GM12878 (cell line): Measurements from ENCODE around the gene PRR7. TPM values are rescaled to one million over a fixed set of nuclear protein-coding genes. Genes with fewer than 3 reads are reported as not detected.

Experiments used
- ASH2L ChIP-seq: fragments of 300-600, 200-600 bp; sonication (generic); IDR thresholded peaks from 2 replicates; pipeline ENCODE4 v1.6.1; 2017; ENCODE audit warnings: low read depth, mild to moderate bottlenecking, borderline replicate concordance
- BACH1 ChIP-seq: fragments of 450-650 bp; IDR thresholded peaks from 2 replicates; pipeline ENCODE4 v1.6.1; 2017; ENCODE audit warnings: mild to moderate bottlenecking, borderline replicate concordance
- BRCA1 ChIP-seq: IDR thresholded peaks from 2 replicates; pipeline ENCODE4 v1.6.1; 2011; ENCODE audit warnings: low read depth, low read length, improper control_type of control experiment
- CREB1 ChIP-seq: IDR thresholded peaks from 2 replicates; pipeline ENCODE4 v1.6.1; 2012; ENCODE audit warnings: low read depth, mild to moderate bottlenecking, inconsistent platforms
- DPF2 ChIP-seq: fragments of 450-650 bp; IDR thresholded peaks from 2 replicates; pipeline ENCODE4 v1.6.1; 2017; ENCODE audit warnings: mild to moderate bottlenecking
- GATAD2B ChIP-seq: fragments of 450-650 bp; conservative IDR thresholded peaks from 2 replicates; pipeline ENCODE4 v1.6.1; 2017; ENCODE audit warnings: low read depth, mild to moderate bottlenecking, moderate library complexity
- KDM1A ChIP-seq: fragments of 200-600 bp; sonication (generic); IDR thresholded peaks from 2 replicates; pipeline ENCODE4 v1.6.1; 2016; ENCODE audit warnings: borderline replicate concordance
- MTA2 ChIP-seq: fragments of 450-650 bp; IDR thresholded peaks from 2 replicates; pipeline ENCODE4 v1.6.1; 2016; ENCODE audit warnings: low read depth, mild to moderate bottlenecking, moderate library complexity
- NR2C2 ChIP-seq: IDR thresholded peaks from 2 replicates; pipeline ENCODE4 v1.6.1; 2011; ENCODE audit warnings: borderline replicate concordance, low read depth; ENCODE audit not compliant: control insufficient read depth, insufficient read length
- NR2F1 ChIP-seq: fragments of 450-650 bp; conservative IDR thresholded peaks from 2 replicates; pipeline ENCODE4 v1.6.1; 2017; ENCODE audit warnings: mild to moderate bottlenecking
- POLR2AphosphoS2 ChIP-seq: IDR thresholded peaks from 2 replicates; pipeline ENCODE4 v1.6.1; 2011; ENCODE audit warnings: low read depth, mild to moderate bottlenecking, low read length, improper control_type of control experiment, moderate library complexity
- POLR2AphosphoS5 ChIP-seq: IDR thresholded peaks from 2 replicates; pipeline ENCODE4 v1.6.1; 2011; ENCODE audit warnings: mild to moderate bottlenecking, low read length, inconsistent platforms
- RB1 ChIP-seq: fragments of 450-650 bp; formaldehyde crosslinking; IDR thresholded peaks from 2 replicates; pipeline ENCODE4 v1.6.1; 2017; ENCODE audit warnings: mild to moderate bottlenecking, borderline replicate concordance
- SPI1 ChIP-seq: IDR thresholded peaks from 2 replicates; pipeline ENCODE4 v1.6.1; 2011; ENCODE audit warnings: low read depth, mild to moderate bottlenecking, low read length, moderate library complexity, borderline replicate concordance; ENCODE audit not compliant: insufficient read depth
- TBL1XR1 ChIP-seq: IDR thresholded peaks from 2 replicates; pipeline ENCODE4 v1.6.1; 2012; ENCODE audit warnings: low read depth, low read length, improper control_type of control experiment
- ZNF384 ChIP-seq: IDR thresholded peaks from 2 replicates; pipeline ENCODE4 v1.6.1; 2012; ENCODE audit warnings: low read depth, mild to moderate bottlenecking, low read length, improper control_type of control experiment, borderline replicate concordance
- ZSCAN29 ChIP-seq: fragments of 450-650 bp; IDR thresholded peaks from 2 replicates; pipeline ENCODE4 v1.6.1; 2017; ENCODE audit warnings: mild to moderate bottlenecking, moderate library complexity
- polyA plus RNA-seq, 11 experiments: library from polyadenylated mRNA; depleted of rRNA in 4 of 11; unstranded in 6 of 11; stranded (reverse) in 5 of 11; fragments of >200 nt; fragmentation: Nextera tagmentation in 4 of 11; fragmentation: Illumina TruSeq in 1 of 11; extraction: Ambion mirVana in 4 of 11; extraction: Trizol in 1 of 11; gene quantifications; 1 replicate in 1 of 11; 2 replicates in 10 of 11; pipeline versions ENCODE4 v1.2.1 to v1.2.3, GENCODE V29; 2011 to 2016; ENCODE audit warnings: inconsistent platforms in 2 of 11, missing spikeins in 2 of 11, low read depth in 1 of 11
- total RNA-seq, 4 experiments: library from RNA; depleted of rRNA in 3 of 4; stranded (reverse); fragments of >200 nt in 3 of 4; fragmentation: Illumina TruSeq in 1 of 4; extraction: Trizol in 1 of 4; gene quantifications; 2 replicates each; pipeline versions ENCODE4 v1.2.1 to v1.2.3, GENCODE V29; 2013 to 2021
- TF ChIP-seq, protein P1 (sequence below): fragments of 450-650 bp; IDR thresholded peaks from 2 replicates; pipeline ENCODE4 v1.6.1; 2016; ENCODE audit warnings: mild to moderate bottlenecking, moderate library complexity, borderline replicate concordance
- TF ChIP-seq, protein P2 (sequence below): fragments of 450-650 bp; formaldehyde crosslinking; IDR thresholded peaks from 2 replicates; pipeline ENCODE4 v1.4.0; 2020; ENCODE audit warnings: mild to moderate bottlenecking, moderate library complexity
- TF ChIP-seq, protein P3 (sequence below): fragments of 450-650 bp; IDR thresholded peaks from 2 replicates; pipeline ENCODE4 v1.6.1; 2016; ENCODE audit warnings: mild to moderate bottlenecking
- TF ChIP-seq, protein P4 (sequence below): IDR thresholded peaks from 2 replicates; pipeline ENCODE4 v1.6.1; 2012; ENCODE audit warnings: low read depth, low read length, improper control_type of control experiment

Gene PRR7
- total and polyA plus RNA-seq, 10 of the 15 experiments (the other 5 are each of a cell fraction or from before 2014, with no cell fraction given) = 0.09 to 18.8 (median 4.6) TPM; not detected in 2

DNA sequence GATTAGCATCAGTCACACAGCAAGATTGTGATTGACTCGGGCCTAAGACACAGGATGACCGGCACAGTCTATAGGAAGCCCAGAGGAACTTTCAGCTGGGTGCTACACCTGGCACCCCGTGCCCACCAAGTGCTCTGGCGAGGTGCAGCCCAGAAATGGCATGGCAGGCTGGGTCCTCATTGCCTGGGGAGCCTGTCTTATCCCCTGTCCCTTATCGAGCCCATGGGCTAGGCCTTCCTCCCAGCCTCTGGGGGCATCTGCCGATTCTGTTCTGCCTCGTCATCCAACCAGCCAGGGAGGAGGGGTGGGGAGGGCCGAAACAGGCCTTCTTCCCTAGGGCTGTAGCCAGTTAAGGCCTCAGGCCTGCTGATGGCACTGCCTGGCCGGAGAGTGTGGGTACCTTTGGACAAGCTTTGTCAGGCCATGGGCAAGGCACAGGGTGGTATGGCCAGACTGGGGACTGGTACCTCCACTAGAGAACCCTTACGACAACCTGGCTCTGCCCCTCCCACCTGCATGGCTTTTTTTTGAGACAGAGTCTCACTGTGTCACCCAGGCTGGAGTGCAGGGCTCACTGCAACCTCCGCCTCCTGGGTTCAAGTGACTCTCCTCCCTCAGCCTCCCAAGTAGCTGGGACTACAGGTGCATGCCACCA lies 18.6 kb upstream of the PRR7 start (continued):
- TF ChIP-seq, protein P1, sequence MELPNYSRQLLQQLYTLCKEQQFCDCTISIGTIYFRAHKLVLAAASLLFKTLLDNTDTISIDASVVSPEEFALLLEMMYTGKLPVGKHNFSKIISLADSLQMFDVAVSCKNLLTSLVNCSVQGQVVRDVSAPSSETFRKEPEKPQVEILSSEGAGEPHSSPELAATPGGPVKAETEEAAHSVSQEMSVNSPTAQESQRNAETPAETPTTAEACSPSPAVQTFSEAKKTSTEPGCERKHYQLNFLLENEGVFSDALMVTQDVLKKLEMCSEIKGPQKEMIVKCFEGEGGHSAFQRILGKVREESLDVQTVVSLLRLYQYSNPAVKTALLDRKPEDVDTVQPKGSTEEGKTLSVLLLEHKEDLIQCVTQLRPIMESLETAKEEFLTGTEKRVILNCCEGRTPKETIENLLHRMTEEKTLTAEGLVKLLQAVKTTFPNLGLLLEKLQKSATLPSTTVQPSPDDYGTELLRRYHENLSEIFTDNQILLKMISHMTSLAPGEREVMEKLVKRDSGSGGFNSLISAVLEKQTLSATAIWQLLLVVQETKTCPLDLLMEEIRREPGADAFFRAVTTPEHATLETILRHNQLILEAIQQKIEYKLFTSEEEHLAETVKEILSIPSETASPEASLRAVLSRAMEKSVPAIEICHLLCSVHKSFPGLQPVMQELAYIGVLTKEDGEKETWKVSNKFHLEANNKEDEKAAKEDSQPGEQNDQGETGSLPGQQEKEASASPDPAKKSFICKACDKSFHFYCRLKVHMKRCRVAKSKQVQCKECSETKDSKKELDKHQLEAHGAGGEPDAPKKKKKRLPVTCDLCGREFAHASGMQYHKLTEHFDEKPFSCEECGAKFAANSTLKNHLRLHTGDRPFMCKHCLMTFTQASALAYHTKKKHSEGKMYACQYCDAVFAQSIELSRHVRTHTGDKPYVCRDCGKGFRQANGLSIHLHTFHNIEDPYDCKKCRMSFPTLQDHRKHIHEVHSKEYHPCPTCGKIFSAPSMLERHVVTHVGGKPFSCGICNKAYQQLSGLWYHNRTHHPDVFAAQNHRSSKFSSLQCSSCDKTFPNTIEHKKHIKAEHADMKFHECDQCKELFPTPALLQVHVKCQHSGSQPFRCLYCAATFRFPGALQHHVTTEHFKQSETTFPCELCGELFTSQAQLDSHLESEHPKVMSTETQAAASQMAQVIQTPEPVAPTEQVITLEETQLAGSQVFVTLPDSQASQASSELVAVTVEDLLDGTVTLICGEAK = no peak
- TF ChIP-seq, protein P2, sequence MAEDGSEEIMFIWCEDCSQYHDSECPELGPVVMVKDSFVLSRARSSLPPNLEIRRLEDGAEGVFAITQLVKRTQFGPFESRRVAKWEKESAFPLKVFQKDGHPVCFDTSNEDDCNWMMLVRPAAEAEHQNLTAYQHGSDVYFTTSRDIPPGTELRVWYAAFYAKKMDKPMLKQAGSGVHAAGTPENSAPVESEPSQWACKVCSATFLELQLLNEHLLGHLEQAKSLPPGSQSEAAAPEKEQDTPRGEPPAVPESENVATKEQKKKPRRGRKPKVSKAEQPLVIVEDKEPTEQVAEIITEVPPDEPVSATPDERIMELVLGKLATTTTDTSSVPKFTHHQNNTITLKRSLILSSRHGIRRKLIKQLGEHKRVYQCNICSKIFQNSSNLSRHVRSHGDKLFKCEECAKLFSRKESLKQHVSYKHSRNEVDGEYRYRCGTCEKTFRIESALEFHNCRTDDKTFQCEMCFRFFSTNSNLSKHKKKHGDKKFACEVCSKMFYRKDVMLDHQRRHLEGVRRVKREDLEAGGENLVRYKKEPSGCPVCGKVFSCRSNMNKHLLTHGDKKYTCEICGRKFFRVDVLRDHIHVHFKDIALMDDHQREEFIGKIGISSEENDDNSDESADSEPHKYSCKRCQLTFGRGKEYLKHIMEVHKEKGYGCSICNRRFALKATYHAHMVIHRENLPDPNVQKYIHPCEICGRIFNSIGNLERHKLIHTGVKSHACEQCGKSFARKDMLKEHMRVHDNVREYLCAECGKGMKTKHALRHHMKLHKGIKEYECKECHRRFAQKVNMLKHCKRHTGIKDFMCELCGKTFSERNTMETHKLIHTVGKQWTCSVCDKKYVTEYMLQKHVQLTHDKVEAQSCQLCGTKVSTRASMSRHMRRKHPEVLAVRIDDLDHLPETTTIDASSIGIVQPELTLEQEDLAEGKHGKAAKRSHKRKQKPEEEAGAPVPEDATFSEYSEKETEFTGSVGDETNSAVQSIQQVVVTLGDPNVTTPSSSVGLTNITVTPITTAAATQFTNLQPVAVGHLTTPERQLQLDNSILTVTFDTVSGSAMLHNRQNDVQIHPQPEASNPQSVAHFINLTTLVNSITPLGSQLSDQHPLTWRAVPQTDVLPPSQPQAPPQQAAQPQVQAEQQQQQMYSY (CRISPR knock-in tag) = no peak
- TF ChIP-seq GATAD2B (peak; percentile 19; the same call in 1 of the 2 replicates), ZSCAN29 (no peak), RB1 (0 out of 2 replicates have a peak, but pooled peaks have one; percentile 31), ZNF384 (no peak), BRCA1 (no peak), POLR2AphosphoS2 (no peak), NR2C2 (no peak), BACH1 (peak; percentile 64; the same call in 1 of the 2 replicates), TBL1XR1 (no peak), SPI1 (no peak), POLR2AphosphoS5 (peak; percentile 46; the same call in 1 of the 2 replicates), DPF2 (no peak), ASH2L (no peak), NR2F1 (no peak), KDM1A (no peak), CREB1 (no peak), MTA2 (no peak)
- TF ChIP-seq, protein P3, sequence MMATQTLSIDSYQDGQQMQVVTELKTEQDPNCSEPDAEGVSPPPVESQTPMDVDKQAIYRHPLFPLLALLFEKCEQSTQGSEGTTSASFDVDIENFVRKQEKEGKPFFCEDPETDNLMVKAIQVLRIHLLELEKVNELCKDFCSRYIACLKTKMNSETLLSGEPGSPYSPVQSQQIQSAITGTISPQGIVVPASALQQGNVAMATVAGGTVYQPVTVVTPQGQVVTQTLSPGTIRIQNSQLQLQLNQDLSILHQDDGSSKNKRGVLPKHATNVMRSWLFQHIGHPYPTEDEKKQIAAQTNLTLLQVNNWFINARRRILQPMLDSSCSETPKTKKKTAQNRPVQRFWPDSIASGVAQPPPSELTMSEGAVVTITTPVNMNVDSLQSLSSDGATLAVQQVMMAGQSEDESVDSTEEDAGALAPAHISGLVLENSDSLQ = 0 out of 2 replicates have a peak, but pooled peaks have one; percentile 15
- TF ChIP-seq, protein P4, sequence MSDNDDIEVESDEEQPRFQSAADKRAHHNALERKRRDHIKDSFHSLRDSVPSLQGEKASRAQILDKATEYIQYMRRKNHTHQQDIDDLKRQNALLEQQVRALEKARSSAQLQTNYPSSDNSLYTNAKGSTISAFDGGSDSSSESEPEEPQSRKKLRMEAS = no peak
